Thymus (tissue), 11 donors: Measurements from ENCODE around the gene ADAMTSL3. TPM values are rescaled to one million over a fixed set of nuclear protein-coding genes. Genes with fewer than 3 reads are reported as not detected.
"Not testable (repeated sequence)": the region's sequence is repeated elsewhere in the genome, so short reads cannot be mapped to it uniquely, and the experiment has no call there.

Experiments
- DNase-seq, 9 donors: peaks; one replicate each; pipeline ENCODE4 v3.0.0-alpha.2; 2013; ENCODE audit warnings: low spot score in 9 of 9, low read depth in 6 of 9, missing footprints in 1 of 9
- H3K27ac ChIP-seq, 2 donors: one replicate each; pipeline ENCODE4 v1.5.1; 2013; ENCODE audit warnings: control low read depth in 1 of 2, low read depth in 1 of 2, low read length in 1 of 2, mild to moderate bottlenecking in 1 of 2, moderate library complexity in 1 of 2
- H3K27me3 ChIP-seq, 2 donors: one replicate each; pipeline ENCODE4 v1.5.1; 2013; ENCODE audit warnings: low read length in 1 of 2; ENCODE audit not compliant: control insufficient read depth in 2 of 2, insufficient read depth in 1 of 2
- H3K36me3 ChIP-seq, 2 donors: one replicate each; pipeline ENCODE4 v1.5.1; 2013; ENCODE audit warnings: low read length in 1 of 2, mild to moderate bottlenecking in 1 of 2, moderate library complexity in 1 of 2; ENCODE audit not compliant: control insufficient read depth in 2 of 2, insufficient read depth in 2 of 2
- H3K4me1 ChIP-seq, 2 donors: one replicate each; pipeline ENCODE4 v1.5.1; 2013; ENCODE audit warnings: low read length in 2 of 2; ENCODE audit not compliant: control insufficient read depth in 2 of 2, insufficient read depth in 2 of 2
- H3K4me3 ChIP-seq, 2 donors: one replicate each; pipeline ENCODE4 v1.5.1; 2013; ENCODE audit warnings: low read length in 2 of 2, control low read depth in 1 of 2, mild to moderate bottlenecking in 1 of 2
- H3K9me3 ChIP-seq, 2 donors: one replicate each; pipeline ENCODE4 v1.5.1; 2013; ENCODE audit warnings: low read length in 1 of 2, mild to moderate bottlenecking in 1 of 2; ENCODE audit not compliant: control insufficient read depth in 2 of 2, insufficient read depth in 1 of 2
- WGBS: extraction: QIAGEN DNeasy Blood & Tissue Kit; methylation state at CpG from one replicate; pipeline ENCODE4 v1.1.7; 2013; 5-methylcytosine and 5-hydroxymethylcytosine counted together
- polyA plus RNA-seq: library from polyadenylated mRNA; stranded (reverse); fragments of 200-250 nt; gene quantifications from one replicate; pipeline ENCODE4 v1.2.3, GENCODE V29; 2013
- total RNA-seq: library from RNA; stranded (reverse); fragments of 120-200 nt; gene quantifications from one replicate; pipeline ENCODE4 v1.2.4, GENCODE V29; 2013
- donor health status: healthy.

The ADAMTSL3 gene
- total and polyA plus RNA-seq, 2 donors = 0.39 to 1.3 TPM

- H3K27ac ChIP-seq, DNase-seq, H3K4me1 ChIP-seq, H3K9me3 ChIP-seq, H3K4me3 ChIP-seq, H3K36me3 ChIP-seq, H3K27me3 ChIP-seq: not testable (repeated sequence)
- 79% methylated on average over 2 of the region's 2 CpGs for WGBS
These were observed 409.8 kb downstream of the ADAMTSL3 start for GRCh38 chr15:84063674-84064073.

- DNase-seq, H3K4me1 ChIP-seq, H3K9me3 ChIP-seq, H3K36me3 ChIP-seq, H3K27me3 ChIP-seq, H3K27ac ChIP-seq, H3K4me3 ChIP-seq: not testable (repeated sequence)
- 68% methylated on average over 2 of the region's 2 CpGs for WGBS
These were observed 414.8 kb downstream of the ADAMTSL3 start for GRCh38 chr15:84068674-84069073.

GRCh38 chr15:84078038-84078437 is 424.1 kb downstream of the ADAMTSL3 start:
- H3K4me3 ChIP-seq, H3K27ac ChIP-seq, H3K36me3 ChIP-seq, DNase-seq, H3K9me3 ChIP-seq: not testable (repeated sequence)
- Histone ChIP-seq H3K4me1 (peaks cover 2 to 12% of the 10 kb centered on the region in 2 donors), H3K27me3 (peaks cover 0 to 10% of the 10 kb centered on the region in 2 donors)
- 96% methylated on average over 2 of the region's 2 CpGs for WGBS

- not testable (repeated sequence) for H3K36me3 ChIP-seq, H3K27ac ChIP-seq, H3K9me3 ChIP-seq, DNase-seq
- H3K27me3 ChIP-seq = peaks cover 0 to 10% of the 10 kb centered on the region in 2 donors
- 30% methylated on average over 15 of the region's 15 CpGs for WGBS
- H3K4me3 ChIP-seq = peak overlapping the region; percentile 51 to 58
- peaks cover 2 to 12% of the 10 kb centered on the region in 2 donors for H3K4me1 ChIP-seq
These were observed 425.5 kb downstream of the ADAMTSL3 start for GRCh38 chr15:84079325-84079884.

GRCh38 chr15:84079885-84080777 is 426.2 kb downstream of the ADAMTSL3 start:
- Histone ChIP-seq H3K4me3 (peak overlapping the region; percentile 51 to 58), H3K9me3 (no peaks in the 10 kb centered on the region), H3K4me1 (peaks cover 2 to 12% of the 10 kb centered on the region in 2 donors), H3K27ac (no peak overlapping the region), H3K36me3 (no peaks in the 10 kb centered on the region), H3K27me3 (peaks cover 0 to 10% of the 10 kb centered on the region in 2 donors)
- 2% methylated on average over 65 of the region's 65 CpGs for WGBS
- DNase-seq = peak; percentile 36 to 88 (median 68)

GRCh38 chr15:84080778-84081084 is 426.8 kb downstream of the ADAMTSL3 start:
- not testable (repeated sequence) for H3K27ac ChIP-seq, H3K36me3 ChIP-seq, DNase-seq, H3K4me3 ChIP-seq, H3K9me3 ChIP-seq
- WGBS = 53% methylated on average over 9 of the region's 9 CpGs
- H3K27me3 ChIP-seq = peaks cover 0 to 10% of the 10 kb centered on the region in 2 donors
- H3K4me1 ChIP-seq = peaks cover 2 to 12% of the 10 kb centered on the region in 2 donors

- WGBS = 95% methylated on average over 16 of the region's 16 CpGs
- no peak for DNase-seq
- Histone ChIP-seq H3K4me3 (no peak overlapping the region), H3K27me3 (peaks cover 0 to 10% of the 10 kb centered on the region in 2 donors), H3K27ac (no peak overlapping the region), H3K36me3 (no peaks in the 10 kb centered on the region), H3K4me1 (peaks cover 2 to 12% of the 10 kb centered on the region in 2 donors), H3K9me3 (no peaks in the 10 kb centered on the region)
These were observed 427.7 kb downstream of the ADAMTSL3 start for GRCh38 chr15:84081391-84082168.

- H3K36me3 ChIP-seq = no peaks in the 10 kb centered on the region
- H3K9me3 ChIP-seq = no peaks in the 10 kb centered on the region
- WGBS = 98% methylated on average over 2 of the region's 2 CpGs
- no peak overlapping the region for H3K4me3 ChIP-seq
- DNase-seq = no peak
- H3K27ac ChIP-seq = no peak overlapping the region
- H3K27me3 ChIP-seq = peaks cover 0 to 10% of the 10 kb centered on the region in 2 donors
- H3K4me1 ChIP-seq = peaks cover 2 to 12% of the 10 kb centered on the region in 2 donors
These were observed 428.8 kb downstream of the ADAMTSL3 start for GRCh38 chr15:84082739-84083138.

- H3K4me1 ChIP-seq = not testable (repeated sequence)
These were observed 432.1 kb downstream of the ADAMTSL3 start for GRCh38 chr15:84086071-84086470.

More at GRCh38 chr15:84086071-84086470, 432.1 kb downstream of the ADAMTSL3 start:
- WGBS = 95% methylated on average over 3 of the region's 3 CpGs
- not testable (repeated sequence) for H3K4me3 ChIP-seq, H3K27me3 ChIP-seq, H3K9me3 ChIP-seq, H3K27ac ChIP-seq, H3K36me3 ChIP-seq, DNase-seq
